T-cell (primary cell): Measurements from ENCODE around the gene SRP68. TPM values are rescaled to one million over a fixed set of nuclear protein-coding genes. Genes with fewer than 3 reads are reported as not detected.

Experiments used
- ATAC-seq, 4 experiments: fragments of 200-7000 bp in 3 of 4; fragments of 150-1000 bp in 1 of 4; cut with Tn5 transposase; replicated peaks in 1 of 4; 1 replicate in 3 of 4; 2 replicates in 1 of 4; pipeline ENCODE4 v1.10.0; 2021; ENCODE audit warnings: moderate library complexity in 3 of 4, mild to moderate bottlenecking in 2 of 4, moderate number of reproducible peaks in 1 of 4
- CTCF ChIA-PET, 2 donors: fragments of 300-600 bp; sonication (Branson Sonifier 250); formaldehyde crosslinking; loops; one replicate each; lab custom pipeline; 2022; ENCODE audit warnings: antibody characterized with exemption in 2 of 2; lab: Charles Lee
- POLR2A ChIA-PET, 2 donors: fragments of 300-600 bp; sonication (Branson Sonifier 250); formaldehyde crosslinking; loops; one replicate each; lab custom pipeline; 2022; ENCODE audit warnings: antibody characterized with exemption in 2 of 2; lab: Charles Lee
- DNase-seq, 35 experiments: peaks; one replicate each; pipeline versions ENCODE4 v3.0.0 to v3.0.0-alpha.2; 2013 to 2023
- H3K27ac ChIP-seq: one replicate; pipeline ENCODE4 v1.5.1; 2013; ENCODE audit warnings: low read length
- H3K27me3 ChIP-seq, 2 experiments: replicated peaks in 1 of 2; 1 replicate in 1 of 2; 2 replicates in 1 of 2; pipeline versions ENCODE4 v1.6.1 to v1.7.0; 2013; ENCODE audit warnings: low read length in 1 of 2, mixed read lengths in 1 of 2; ENCODE audit not compliant: control insufficient read depth in 2 of 2, insufficient read depth in 2 of 2; ENCODE audit errors: extremely low read depth in 1 of 2
- H3K36me3 ChIP-seq, 2 donors: 1 replicate in 1 of 2; 2 replicates in 1 of 2; pipeline versions ENCODE4 v1.6.1 to v1.7.0; 2013; ENCODE audit warnings: low read length in 1 of 2; ENCODE audit not compliant: control insufficient read depth in 2 of 2, insufficient read depth in 1 of 2; ENCODE audit errors: extremely low read depth in 1 of 2
- H3K4me1 ChIP-seq, 2 experiments: 1 replicate in 1 of 2; 2 replicates in 1 of 2; pipeline versions ENCODE4 v1.6.1 to v1.7.0; 2013; ENCODE audit warnings: low read length in 2 of 2, mixed read lengths in 1 of 2; ENCODE audit not compliant: insufficient read depth in 2 of 2, control insufficient read depth in 1 of 2; ENCODE audit errors: extremely low read depth in 1 of 2
- H3K4me3 ChIP-seq, 2 donors: 1 replicate in 1 of 2; 2 replicates in 1 of 2; pipeline versions ENCODE4 v1.5.1 to v1.7.0; 2013; ENCODE audit warnings: mild to moderate bottlenecking in 2 of 2, low read length in 1 of 2, moderate library complexity in 1 of 2; ENCODE audit not compliant: control insufficient read depth in 1 of 2; ENCODE audit errors: extremely low read depth in 1 of 2
- H3K9me3 ChIP-seq: 2 replicates; pipeline ENCODE4 v1.7.0; 2013
- H3K27ac Mint-ChIP-seq, 2 donors: one replicate each; pipeline ENCODE4 v1.8.0; 2020 to 2021; ENCODE audit warnings: mild to moderate bottlenecking in 2 of 2, mixed read lengths in 2 of 2
- H3K27me3 Mint-ChIP-seq, 2 donors: one replicate each; pipeline ENCODE4 v1.8.0; 2021 to 2022; ENCODE audit warnings: mixed read lengths in 2 of 2
- H3K36me3 Mint-ChIP-seq: one replicate; pipeline ENCODE4 v1.8.0; 2021; ENCODE audit warnings: mixed read lengths
- H3K4me1 Mint-ChIP-seq, 3 donors: one replicate each; pipeline ENCODE4 v1.8.0; 2020 to 2022; ENCODE audit warnings: mixed read lengths in 3 of 3, mild to moderate bottlenecking in 1 of 3
- H3K4me3 Mint-ChIP-seq, 3 donors: one replicate each; pipeline ENCODE4 v1.8.0; 2020 to 2022; ENCODE audit warnings: mild to moderate bottlenecking in 3 of 3, mixed read lengths in 3 of 3, moderate library complexity in 3 of 3
- H3K9me3 Mint-ChIP-seq, 3 donors: one replicate each; pipeline ENCODE4 v1.8.0; 2020 to 2022; ENCODE audit warnings: mixed read lengths in 3 of 3
- WGBS: methylation state at CpG from one replicate; pipeline ENCODE4 v1.1.5; 2013; ENCODE audit warnings: missing lambda C conversion rate; ENCODE audit not compliant: insufficient coverage; 5-methylcytosine and 5-hydroxymethylcytosine counted together
- total RNA-seq, 35 experiments: library from RNA in 6 of 35; stranded (reverse) in 6 of 35; fragments of 120-200 nt in 1 of 35; gene quantifications; one replicate each; pipeline versions ENCODE4 v1.2.1 to v1.2.4 and lab custom pipeline; 2013 to 2026

Gene SRP68
- total RNA-seq, 5 donors from 2014 or later (not counting 1 experiment from before 2014, with no cell fraction given), result 71.9 to 81.6 (median 78.9) TPM

GRCh38 chr17:76111956-76112355 lies 39.6 kb upstream of the SRP68 start:
- Mint-ChIP-seq H3K4me3 (no peak overlapping the region), H3K27me3 (no peaks in the 10 kb centered on the region), H3K36me3 (no peaks in the 10 kb centered on the region), H3K9me3 (no peaks in the 10 kb centered on the region), H3K4me1 (no peaks in the 10 kb centered on the region), H3K27ac (no peak overlapping the region)
- Histone ChIP-seq H3K4me3 (no peak overlapping the region), H3K27me3 (peaks cover 0 to 3% of the 10 kb centered on the region in 2 experiments), H3K9me3 (no peaks in the 10 kb centered on the region), H3K36me3 (no peaks in the 10 kb centered on the region), H3K4me1 (no peaks in the 10 kb centered on the region), H3K27ac (no peak overlapping the region)
- ChIA-PET CTCF (interaction anchor here in 1 of 2 donors (0.8 kb wide), 1 partner anchor 109 kb away, joined by 3 read pairs; no protein-coding TSS in a partner anchor), POLR2A (no interaction called here)
- DNase-seq (no peak), ATAC-seq (no peak)
- 100% methylated on average over 1 of the region's 2 CpGs for WGBS

- Histone ChIP-seq H3K27ac (no peak overlapping the region), H3K4me1 (peaks cover 13 to 17% of the 10 kb centered on the region in 2 experiments), H3K27me3 (peaks cover 0 to 3% of the 10 kb centered on the region in 2 experiments), H3K9me3 (no peaks in the 10 kb centered on the region), H3K36me3 (no peaks in the 10 kb centered on the region), H3K4me3 (no peak overlapping the region)
- Mint-ChIP-seq H3K27me3 (no peaks in the 10 kb centered on the region), H3K36me3 (no peaks in the 10 kb centered on the region), H3K9me3 (no peaks in the 10 kb centered on the region), H3K27ac (no peak overlapping the region), H3K4me3 (no peak overlapping the region), H3K4me1 (peaks cover 19 to 21% (median 19%) of the 10 kb centered on the region in 3 donors)
- DNase-seq (peak in 1 of 35 experiments; percentile 41), ATAC-seq (no peak)
- ChIA-PET CTCF (interaction anchor here (0.5 to 0.6 kb wide), 2 partner anchors 93 to 1241 kb away, joined by 3 to 7 read pairs; no protein-coding TSS in a partner anchor), POLR2A (no interaction called here)
- WGBS, result no CpG with 5 or more reads among the region's 6 CpGs
Measured at GRCh38 chr17:76107509-76107908, 35.2 kb upstream of the SRP68 start.

- Mint-ChIP-seq H3K36me3 (peaks cover under 1% of the 10 kb centered on the region), H3K27me3 (no peaks in the 10 kb centered on the region), H3K4me1 (peaks cover 24 to 28% (median 26%) of the 10 kb centered on the region in 3 donors), H3K27ac (no peak overlapping the region), H3K4me3 (no peak overlapping the region), H3K9me3 (no peaks in the 10 kb centered on the region)
- Histone ChIP-seq H3K27me3 (peaks cover 0 to 3% of the 10 kb centered on the region in 2 experiments), H3K27ac (no peak overlapping the region), H3K9me3 (no peaks in the 10 kb centered on the region), H3K4me3 (no peak overlapping the region), H3K36me3 (peaks cover 0 to 5% of the 10 kb centered on the region in 2 donors), H3K4me1 (peaks cover 13 to 25% of the 10 kb centered on the region in 2 experiments)
- no CpG with 5 or more reads among the region's 3 CpGs for WGBS
- POLR2A ChIA-PET, result no interaction called here
- no peak for DNase-seq
- ATAC-seq, result no peak
- CTCF ChIA-PET, result interaction anchor here in 1 of 2 donors (0.5 to 0.7 kb wide), 2 partner anchors 92 to 341 kb away, joined by 3 read pairs; no protein-coding TSS in a partner anchor
Measured at GRCh38 chr17:76106703-76107102, 34.4 kb upstream of the SRP68 start.

- DNase-seq (no peak), ATAC-seq (no peak)
- POLR2A ChIA-PET, result no interaction called here
- H3K9me3 Mint-ChIP-seq, result no peaks in the 10 kb centered on the region
- no peaks in the 10 kb centered on the region for H3K27me3 Mint-ChIP-seq
- Histone ChIP-seq H3K36me3 (peaks cover 7 to 17% of the 10 kb centered on the region in 2 donors), H3K27me3 (no peaks in the 10 kb centered on the region), H3K4me1 (peaks cover 13 to 26% of the 10 kb centered on the region in 2 experiments), H3K4me3 (no peak overlapping the region), H3K9me3 (no peaks in the 10 kb centered on the region), H3K27ac (no peak overlapping the region)
- peaks cover 11% of the 10 kb centered on the region for H3K36me3 Mint-ChIP-seq
- peak overlapping the region; percentile 90 to 96 (median 92) for H3K4me3 Mint-ChIP-seq
- peaks cover 32 to 35% (median 35%) of the 10 kb centered on the region in 3 donors for H3K4me1 Mint-ChIP-seq
- WGBS, result 86% methylated on average over 1 of the region's 5 CpGs
- CTCF ChIA-PET, result no interaction called here
- H3K27ac Mint-ChIP-seq, result peak overlapping the region; percentile 91 to 94
Measured at GRCh38 chr17:76104896-76105231, 32.5 kb upstream of the SRP68 start.

- DNase-seq, result no peak
- no peaks in the 10 kb centered on the region for H3K27me3 ChIP-seq
- ChIA-PET CTCF (interaction anchor here (0.6 to 1.8 kb wide), 4 partner anchors 62 to 163 kb away, joined by 3 to 9 read pairs (median 4); no protein-coding TSS in a partner anchor), POLR2A (interaction anchor here (0.6 kb wide), 3 partner anchors 163 to 921 kb away, joined by 3 to 5 read pairs (median 3); no protein-coding TSS in a partner anchor)
- peak overlapping the region; percentile 57 to 68 for H3K4me3 ChIP-seq
- no peaks in the 10 kb centered on the region for H3K27me3 Mint-ChIP-seq
- H3K4me1 ChIP-seq, result peaks cover 13 to 26% of the 10 kb centered on the region in 2 experiments
- H3K9me3 Mint-ChIP-seq, result no peaks in the 10 kb centered on the region
- H3K27ac Mint-ChIP-seq, result peak overlapping the region; percentile 91 to 94
- H3K4me3 Mint-ChIP-seq, result peak overlapping the region; percentile 90 to 96 (median 92)
- H3K36me3 Mint-ChIP-seq, result peaks cover 17% of the 10 kb centered on the region
- peaks cover 7 to 22% of the 10 kb centered on the region in 2 donors for H3K36me3 ChIP-seq
- whole genome bisulfite sequencing, result 82% methylated on average over 15 of the region's 29 CpGs
- H3K27ac ChIP-seq, result peak overlapping the region; percentile 71
- no peak for ATAC-seq
- no peaks in the 10 kb centered on the region for H3K9me3 ChIP-seq
- peaks cover 36 to 39% (median 37%) of the 10 kb centered on the region in 3 donors for H3K4me1 Mint-ChIP-seq
Measured at GRCh38 chr17:76104140-76104895, 32.0 kb upstream of the SRP68 start.
